NCI-H2107 treated with DMSO at 0.1 percent for 48 hours (cell line): Measurements from ENCODE around the gene BLOC1S3.

Experiments used
- DNase-seq: peaks from one replicate; lab custom pipeline; 2025; ENCODE audit not compliant: unreplicated experiment; lab: John Stamatoyannopoulos, UW

Gene BLOC1S3

GRCh38 chr19:45145270-45146189 lies 33.1 kb upstream of the BLOC1S3 start:
- no peak for DNase-seq

GRCh38 chr19:45146251-45146650 lies 32.3 kb upstream of the BLOC1S3 start:
- no peak for DNase-seq

GRCh38 chr19:45146741-45147205 lies 31.8 kb upstream of the BLOC1S3 start:
- no peak for DNase-seq

- DNase-seq = no peak
Observed at GRCh38 chr19:45147835-45148676, 30.5 kb upstream of the BLOC1S3 start.

- DNase-seq = no peak
Observed at GRCh38 chr19:45149129-45149528, 29.5 kb upstream of the BLOC1S3 start.

GRCh38 chr19:45150180-45150579 lies 28.4 kb upstream of the BLOC1S3 start:
- no peak for DNase-seq

- DNase-seq = no peak
Observed at GRCh38 chr19:45150751-45151281, 27.8 kb upstream of the BLOC1S3 start.

- no peak for DNase-seq
Observed at GRCh38 chr19:45151320-45151719, 27.3 kb upstream of the BLOC1S3 start.

- DNase-seq = no peak
Observed at GRCh38 chr19:45151821-45152503, 26.6 kb upstream of the BLOC1S3 start.

GRCh38 chr19:45152504-45153338 lies 25.9 kb upstream of the BLOC1S3 start:
- no peak for DNase-seq

GRCh38 chr19:45153339-45154063 lies 25.1 kb upstream of the BLOC1S3 start:
- DNase-seq = no peak

- DNase-seq = no peak
Observed at GRCh38 chr19:45154064-45154827, 24.3 kb upstream of the BLOC1S3 start.

GRCh38 chr19:45156011-45156630 lies 22.5 kb upstream of the BLOC1S3 start:
- DNase-seq = no peak

GRCh38 chr19:45156751-45157150 lies 21.8 kb upstream of the BLOC1S3 start:
- no peak for DNase-seq

GRCh38 chr19:45158503-45159209 lies 19.9 kb upstream of the BLOC1S3 start:
- no peak for DNase-seq

- DNase-seq = no peak
Observed at GRCh38 chr19:45159210-45159970, 19.2 kb upstream of the BLOC1S3 start.

GRCh38 chr19:45159971-45160324 lies 18.6 kb upstream of the BLOC1S3 start:
- no peak for DNase-seq
